HepG2 (cell line): ENCODE data around the gene SRSF11.

Experiments used
- ATF2 ChIP-seq: sonication (generic); formaldehyde crosslinking; IDR thresholded peaks from 2 replicates; pipeline ENCODE4 v1.4.0; 2020; ENCODE audit warnings: missing genetic modification reagents
- POGK ChIP-seq: sonication (generic); formaldehyde crosslinking; conservative IDR thresholded peaks from 2 replicates; pipeline ENCODE4 v1.8.0; 2022; ENCODE audit warnings: mild to moderate bottlenecking, moderate library complexity, missing genetic modification reagents
- SIN3A ChIP-seq: IDR thresholded peaks from 2 replicates; pipeline ENCODE4 v1.6.1; 2011; ENCODE audit warnings: low read depth, mild to moderate bottlenecking, control low read depth, low read length, borderline replicate concordance
- SMYD3 ChIP-seq: sonication (generic); formaldehyde crosslinking; IDR thresholded peaks from 2 replicates; pipeline ENCODE4 v1.8.1; 2023; ENCODE audit warnings: mild to moderate bottlenecking, missing genetic modification reagents
- STAT6 ChIP-seq: sonication (generic); formaldehyde crosslinking; IDR thresholded peaks from 2 replicates; pipeline ENCODE4 v1.4.0; 2020; ENCODE audit warnings: missing genetic modification reagents, mild to moderate bottlenecking, borderline replicate concordance
- ZNF20 ChIP-seq: sonication (generic); formaldehyde crosslinking; IDR thresholded peaks from 2 replicates; pipeline ENCODE4 v1.4.0; 2020; ENCODE audit warnings: mild to moderate bottlenecking, moderate library complexity, missing genetic modification reagents

- TF ChIP-seq STAT6 (CRISPR knock-in tag) (no peak), ATF2 (CRISPR knock-in tag) (no peak), SIN3A (no peak), ZNF20 (CRISPR knock-in tag) (no peak), POGK (CRISPR knock-in tag) (no peak), SMYD3 (CRISPR knock-in tag) (no peak)
Measured at GRCh38 chr1:70248729-70249128, 27.5 kb downstream of the SRSF11 start.
